Kidney epithelial cell (primary cell): Measurements from ENCODE around the gene NR3C2. TPM values are rescaled to one million over a fixed set of nuclear protein-coding genes. Genes with fewer than 3 reads are reported as not detected.

Experiments used
- DNase-seq: peaks from one replicate; pipeline ENCODE4 v3.0.0-alpha.2; 2010; ENCODE audit warnings: low read depth
- H3K27me3 ChIP-seq: 2 replicates; pipeline ENCODE4 v1.6.0; 2011; ENCODE audit warnings: low read length; ENCODE audit not compliant: control insufficient read depth, insufficient read depth
- H3K36me3 ChIP-seq: 2 replicates; pipeline ENCODE4 v1.5.1; 2011; ENCODE audit warnings: low read length; ENCODE audit not compliant: control insufficient read depth, insufficient read depth
- H3K4me3 ChIP-seq: 2 replicates; pipeline ENCODE4 v1.5.1; 2011; ENCODE audit warnings: low read depth, mild to moderate bottlenecking, control low read depth, low read length
- CTCF ChIP-seq: IDR thresholded peaks from 2 replicates; pipeline ENCODE4 v1.5.1; 2011; ENCODE audit warnings: mild to moderate bottlenecking, moderate library complexity, low read length, control low read depth, inconsistent platforms; ENCODE audit not compliant: insufficient read depth, poor library complexity, severe bottlenecking
- total RNA-seq: library from RNA; depleted of rRNA; stranded (reverse); fragments of >200 nt; gene quantifications from 2 replicates; pipeline ENCODE4 v1.2.3, GENCODE V29; 2015

NR3C2 gene
- total RNA-seq, 1 donor from 2014 or later, result 6.5 TPM

GRCh38 chr4:148425327-148426110 is 16.7 kb downstream of the NR3C2 start:
- no peaks in the 10 kb centered on the region for H3K27me3 ChIP-seq

GRCh38 chr4:148420397-148420796 is 21.8 kb downstream of the NR3C2 start:
- no peaks in the 10 kb centered on the region for H3K36me3 ChIP-seq
- TF ChIP-seq CTCF, result no peak
- H3K27me3 ChIP-seq, result no peaks in the 10 kb centered on the region

More at GRCh38 chr4:148425327-148426110, 16.7 kb downstream of the NR3C2 start:
- DNase-seq, result no peak
- H3K4me3 ChIP-seq, result no peak overlapping the region
- TF ChIP-seq CTCF, result peak; percentile 1
- H3K36me3 ChIP-seq, result no peaks in the 10 kb centered on the region

GRCh38 chr4:148415500-148415899 is 26.7 kb downstream of the NR3C2 start:
- no peak for DNase-seq
- Histone ChIP-seq H3K4me3 (no peak overlapping the region), H3K27me3 (no peaks in the 10 kb centered on the region), H3K36me3 (no peaks in the 10 kb centered on the region)
- peak; percentile 22 for TF ChIP-seq CTCF

More at GRCh38 chr4:148420397-148420796, 21.8 kb downstream of the NR3C2 start:
- DNase-seq, result no peak
- no peak overlapping the region for H3K4me3 ChIP-seq

- Histone ChIP-seq H3K27me3 (no peaks in the 10 kb centered on the region), H3K36me3 (no peaks in the 10 kb centered on the region), H3K4me3 (no peak overlapping the region)
- TF ChIP-seq CTCF, result no peak
- DNase-seq, result no peak
Measured at GRCh38 chr4:148412460-148412994, 29.7 kb downstream of the NR3C2 start.

GRCh38 chr4:148405161-148405893 is 36.9 kb downstream of the NR3C2 start:
- Histone ChIP-seq H3K36me3 (no peaks in the 10 kb centered on the region), H3K27me3 (no peaks in the 10 kb centered on the region), H3K4me3 (no peak overlapping the region)
- TF ChIP-seq CTCF, result no peak
- DNase-seq, result no peak
